ENCODE measurements around the gene RDH11.
A peak's percentile ranks its signal among the peaks of the same experiment; 100 is the strongest.

The RDH11 gene

GRCh38 chr14:67638642-67639041, 56.9 kb downstream of the RDH11 start:
- no peak for TF ChIP-seq ZNF302 (tag by site-specific recombination; IDR thresholded peaks at IDR 0.05; ENCODE audit: low read depth)
- no peak for TF ChIP-seq ZNF654 (tag by site-specific recombination; IDR thresholded peaks at IDR 0.05; ENCODE audit: low read depth)
- no peak for TF ChIP-seq ZNF626 (tag by site-specific recombination; IDR thresholded peaks at IDR 0.05)
- no peak for TF ChIP-seq ZNF311 (tag by site-specific recombination; IDR thresholded peaks at IDR 0.05; ENCODE audit: borderline replicate concordance)
- TF ChIP-seq ZNF138 (tag by site-specific recombination; IDR thresholded peaks at IDR 0.05; ENCODE audit: borderline replicate concordance), result no peak
- no peak for TF ChIP-seq ZNF350 (tag by site-specific recombination; IDR thresholded peaks at IDR 0.05)
- no peak for TF ChIP-seq ZNF202 (tag by site-specific recombination; IDR thresholded peaks at IDR 0.05; ENCODE audit: borderline replicate concordance)
- no peak for TF ChIP-seq ZNF394 (tag by site-specific recombination; IDR thresholded peaks at IDR 0.05; ENCODE audit: borderline replicate concordance)
- no peak for TF ChIP-seq ZNF501 (tag by site-specific recombination; IDR thresholded peaks at IDR 0.05)
- no peak for TF ChIP-seq BCL11B (tag by site-specific recombination; IDR thresholded peaks at IDR 0.05; ENCODE audit: low read depth)
- no peak for TF ChIP-seq ZNF473 (tag by site-specific recombination; IDR thresholded peaks at IDR 0.05)
- TF ChIP-seq ZNF280C (tag by site-specific recombination; IDR thresholded peaks at IDR 0.05), result no peak
- no peak for TF ChIP-seq ZNF785 (tag by site-specific recombination; IDR thresholded peaks at IDR 0.05)
- no peaks in the 10 kb centered on the region for H3K4me1 ChIP-seq (ENCODE audit: control insufficient read depth, insufficient read depth, low read length)
- no peaks in the 10 kb centered on the region for H3K9me3 ChIP-seq (ENCODE audit: control insufficient read depth, insufficient read depth, low read depth, low read length)
- no peak overlapping the region for H3K4me3 ChIP-seq (ENCODE audit: low read depth, low read length)
- H3K27ac ChIP-seq (ENCODE audit: extremely low read depth, low read depth, low read length), result no peak overlapping the region
- peaks cover 0 to 4% of the 10 kb centered on the region in 2 experiments; a peak in 1 of 3 replicates for H3K36me3 ChIP-seq (ENCODE audit: control insufficient read depth in 2 of 2, insufficient read depth in 1 of 2, low read length in 2 of 2)
- ChIA-PET CTCF (no interaction called here), POLR2A (no interaction called here)

DNA sequence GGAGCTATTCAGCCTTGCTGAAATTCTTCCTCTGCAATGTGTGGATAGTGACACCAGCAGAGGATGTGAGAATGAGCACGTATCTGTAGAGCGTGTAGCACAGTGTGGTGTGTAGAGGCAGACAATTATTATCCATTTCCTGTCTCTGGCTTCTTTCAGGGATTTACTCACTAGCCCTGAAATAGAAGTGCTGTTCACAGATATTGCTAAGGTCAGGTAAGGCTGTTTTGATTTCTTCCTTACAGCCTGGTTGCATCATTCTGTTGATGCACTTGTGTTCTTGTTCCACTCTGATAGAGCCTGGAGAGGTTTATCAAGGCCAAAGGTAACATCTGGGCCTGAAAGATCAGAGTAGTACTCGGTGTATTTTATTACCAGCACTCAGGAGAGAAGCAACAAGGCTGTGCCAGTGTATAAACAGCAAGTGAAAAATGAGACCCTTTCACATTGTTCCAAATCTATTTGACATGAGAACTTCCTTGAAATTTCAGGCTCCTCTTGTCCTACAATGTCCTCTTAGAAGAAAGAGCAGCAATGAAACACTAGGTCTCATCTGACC, 59.1 kb downstream of the RDH11 start:
- TF ChIP-seq TRIM28 (IDR thresholded peaks at IDR 0.05; ENCODE audit: borderline replicate concordance, low read length), result peak; percentile 72; the same call in 1 of the 2 replicates
- TF ChIP-seq ZNF48 (tag by site-specific recombination; IDR thresholded peaks at IDR 0.05), result no peak
- TF ChIP-seq ZBTB17 (tag by site-specific recombination; IDR thresholded peaks at IDR 0.05), result peak; percentile 83
- TF ChIP-seq ZBTB20 (tag by site-specific recombination; IDR thresholded peaks at IDR 0.05), result no peak
- POLR2A ChIA-PET, result no interaction called here

GRCh38 chr14:67633451-67634147, 62.0 kb downstream of the RDH11 start:
- no peak overlapping the region for H3K4me3 ChIP-seq (ENCODE audit: low read depth, low read length)
- peaks cover 0 to 7% of the 10 kb centered on the region in 2 experiments; a peak in 2 of 3 replicates for H3K36me3 ChIP-seq (ENCODE audit: control insufficient read depth in 2 of 2, insufficient read depth in 1 of 2, low read length in 2 of 2)
- CTCF ChIA-PET, result interaction anchor here (0.8 to 1.1 kb wide), 2 partner anchors 71 to 291 kb away, joined by 3 read pairs; no protein-coding TSS in a partner anchor
- POLR2A ChIA-PET, result no interaction called here
- H3K4me1 ChIP-seq (ENCODE audit: control insufficient read depth, insufficient read depth, low read length), result no peaks in the 10 kb centered on the region
- H3K9me3 ChIP-seq (ENCODE audit: control insufficient read depth, insufficient read depth, low read depth, low read length), result no peaks in the 10 kb centered on the region
- TF ChIP-seq ZNF146 (tag by site-specific recombination; IDR thresholded peaks at IDR 0.05), result no peak
- TF ChIP-seq ZBTB17 (tag by site-specific recombination; IDR thresholded peaks at IDR 0.05), result peak; percentile 54
- TF ChIP-seq REPIN1 (tag by site-specific recombination; IDR thresholded peaks at IDR 0.05; ENCODE audit: low read depth), result no peak
- no peak for TF ChIP-seq ZXDB (tag by site-specific recombination; IDR thresholded peaks at IDR 0.05)
- TF ChIP-seq ZNF624 (tag by site-specific recombination; IDR thresholded peaks at IDR 0.05), result no peak
- TF ChIP-seq OVOL3 (tag by site-specific recombination; IDR thresholded peaks at IDR 0.05), result no peak
- H3K27ac ChIP-seq (ENCODE audit: extremely low read depth, low read depth, low read length), result no peak overlapping the region

More for the DNA sequence above, 59.1 kb downstream of the RDH11 start:
- CTCF ChIA-PET, result interaction anchor here (0.6 to 1.4 kb wide), 3 partner anchors 16 to 110 kb away, joined by 3 to 7 read pairs (median 4); no protein-coding TSS in a partner anchor
- Histone ChIP-seq H3K9me3 (ENCODE audit: control insufficient read depth, insufficient read depth, low read depth, low read length) (no peaks in the 10 kb centered on the region), H3K36me3 (ENCODE audit: control insufficient read depth in 2 of 2, insufficient read depth in 1 of 2, low read length in 2 of 2) (peaks cover 0 to 5% of the 10 kb centered on the region in 2 experiments; a peak in 1 of 3 replicates), H3K4me1 (ENCODE audit: control insufficient read depth, insufficient read depth, low read length) (no peaks in the 10 kb centered on the region), H3K4me3 (ENCODE audit: low read depth, low read length) (no peak overlapping the region), H3K27ac (ENCODE audit: extremely low read depth, low read depth, low read length) (no peak overlapping the region)

All from HEK293 (cell line).